ENCODE data around the gene TSPAN8. TPM values are rescaled to one million over a fixed set of nuclear protein-coding genes. Genes with fewer than 3 reads are reported as not detected.
A peak's percentile ranks its signal among the peaks of the same experiment; 100 is the strongest.

Gene TSPAN8
- polyA plus RNA-seq (2013) = 0.15 and 0.32 TPM in 2 replicates

- Histone ChIP-seq H3K4me2 (ENCODE audit: low read length) (no peak within 1 kb of the TSS), H3K27ac (ENCODE audit: low read depth, low read length) (no peak within 1 kb of the TSS), H2AFZ (ENCODE audit: insufficient read depth, low read length, poor library complexity) (no peak within 1 kb of the TSS), H2BK5ac (ENCODE audit: low read depth, low read length, poor library complexity) (no peak within 1 kb of the TSS), H2BK12ac (ENCODE audit: low read length) (no peak within 1 kb of the TSS), H3K79me1 (ENCODE audit: low read length) (no peaks in the 10 kb centered on the region), H3K14ac (ENCODE audit: low read length) (no peak within 1 kb of the TSS), H2BK120ac (ENCODE audit: insufficient read depth, low read length, poor library complexity) (no peak within 1 kb of the TSS), H3K18ac (ENCODE audit: low read length) (no peak within 1 kb of the TSS), H3K9me3 (ENCODE audit: insufficient read depth, low read depth, low read length) (no peaks in the 10 kb centered on the region), H3K27me3 (ENCODE audit: insufficient read depth, low read length) (no peaks in the 10 kb centered on the region), H3K9ac (ENCODE audit: low read length) (no peak within 1 kb of the TSS), H4K12ac (ENCODE audit: low read depth, low read length) (no peak within 1 kb of the TSS), H4K8ac (ENCODE audit: low read depth, low read length) (no peak within 1 kb of the TSS), H4K91ac (ENCODE audit: low read depth, low read length) (no peak within 1 kb of the TSS), H2AK5ac (ENCODE audit: low read length) (no peak within 1 kb of the TSS), H3K4me3 (ENCODE audit: low read depth, low read length) (no peak within 1 kb of the TSS), H3K4me1 (ENCODE audit: control insufficient read depth in 1 of 2, insufficient read depth in 2 of 2, low read length in 2 of 2) (no peaks in the 10 kb centered on the region), H3K36me3 (ENCODE audit: control insufficient read depth in 1 of 2, insufficient read depth in 2 of 2, low read length in 2 of 2) (no peaks in the 10 kb centered on the region), H3K79me2 (ENCODE audit: control insufficient read depth, insufficient read depth, low read length, poor library complexity) (no peaks in the 10 kb centered on the region), H3K4ac (ENCODE audit: low read depth, low read length) (no peak within 1 kb of the TSS), H3K23ac (ENCODE audit: low read length) (no peak within 1 kb of the TSS)
- no CpG with 5 or more reads among the region's 7 CpGs for WGBS (ENCODE audit: extremely low coverage, insufficient coverage, insufficient read length)
- DNase-seq = no peak
Measured at GRCh38 chr12:71157601-71158233, at the start of gene TSPAN8. TSS of gene TSPAN8 (minus strand) at chr12:71157999. CDS start at chr12:71157678, 321 bp downstream.

GRCh38 chr12:71201136-71201679, 43.4 kb upstream of the TSPAN8 start:
- Histone ChIP-seq H3K36me3 (ENCODE audit: control insufficient read depth in 1 of 2, insufficient read depth in 2 of 2, low read length in 2 of 2) (no peaks in the 10 kb centered on the region), H3K79me2 (ENCODE audit: control insufficient read depth, insufficient read depth, low read length, poor library complexity) (no peaks in the 10 kb centered on the region), H3K27me3 (ENCODE audit: insufficient read depth, low read length) (no peaks in the 10 kb centered on the region), H3K4me1 (ENCODE audit: control insufficient read depth in 1 of 2, insufficient read depth in 2 of 2, low read length in 2 of 2) (no peaks in the 10 kb centered on the region), H4K8ac (ENCODE audit: low read depth, low read length) (no peak overlapping the region), H3K4me2 (ENCODE audit: low read length) (no peak overlapping the region), H3K27ac (ENCODE audit: low read depth, low read length) (no peak overlapping the region), H2BK12ac (ENCODE audit: low read length) (no peak overlapping the region), H3K23ac (ENCODE audit: low read length) (no peak overlapping the region), H2AK5ac (ENCODE audit: low read length) (no peak overlapping the region), H3K18ac (ENCODE audit: low read length) (no peak overlapping the region), H4K91ac (ENCODE audit: low read depth, low read length) (no peak overlapping the region), H3K79me1 (ENCODE audit: low read length) (no peaks in the 10 kb centered on the region), H2BK120ac (ENCODE audit: insufficient read depth, low read length, poor library complexity) (no peak overlapping the region), H3K9me3 (ENCODE audit: insufficient read depth, low read depth, low read length) (peaks cover 3% of the 10 kb centered on the region), H3K4ac (ENCODE audit: low read depth, low read length) (no peak overlapping the region), H3K14ac (ENCODE audit: low read length) (no peak overlapping the region), H3K4me3 (ENCODE audit: low read depth, low read length) (no peak overlapping the region), H2BK5ac (ENCODE audit: low read depth, low read length, poor library complexity) (no peak overlapping the region), H3K9ac (ENCODE audit: low read length) (no peak overlapping the region), H2AFZ (ENCODE audit: insufficient read depth, low read length, poor library complexity) (no peak overlapping the region), H4K12ac (ENCODE audit: low read depth, low read length) (no peak overlapping the region)
- WGBS (ENCODE audit: extremely low coverage, insufficient coverage, insufficient read length) = no CpG with 5 or more reads among the region's 1 CpG
- no peak for DNase-seq

GRCh38 chr12:71200706-71201105, 42.9 kb upstream of the TSPAN8 start:
- H3K18ac ChIP-seq (ENCODE audit: low read length) = no peak overlapping the region
- no peak overlapping the region for H3K27ac ChIP-seq (ENCODE audit: low read depth, low read length)
- H3K23ac ChIP-seq (ENCODE audit: low read length) = no peak overlapping the region
- no peak overlapping the region for H3K9ac ChIP-seq (ENCODE audit: low read length)
- H3K4me3 ChIP-seq (ENCODE audit: low read depth, low read length) = no peak overlapping the region
- DNase-seq = no peak
- H3K14ac ChIP-seq (ENCODE audit: low read length) = no peak overlapping the region
- no peak overlapping the region for H2BK120ac ChIP-seq (ENCODE audit: insufficient read depth, low read length, poor library complexity)
- H3K79me2 ChIP-seq (ENCODE audit: control insufficient read depth, insufficient read depth, low read length, poor library complexity) = no peaks in the 10 kb centered on the region
- no peak overlapping the region for H2AK5ac ChIP-seq (ENCODE audit: low read length)
- H2BK5ac ChIP-seq (ENCODE audit: low read depth, low read length, poor library complexity) = no peak overlapping the region
- H3K27me3 ChIP-seq (ENCODE audit: insufficient read depth, low read length) = no peaks in the 10 kb centered on the region
- H3K9me3 ChIP-seq (ENCODE audit: insufficient read depth, low read depth, low read length) = peaks cover 3% of the 10 kb centered on the region
- no peak overlapping the region for H3K4me2 ChIP-seq (ENCODE audit: low read length)
- no peak overlapping the region for H2BK12ac ChIP-seq (ENCODE audit: low read length)
- no peak overlapping the region for H2AFZ ChIP-seq (ENCODE audit: insufficient read depth, low read length, poor library complexity)
- WGBS (ENCODE audit: extremely low coverage, insufficient coverage, insufficient read length) = no CpG with 5 or more reads among the region's 2 CpGs
- no peaks in the 10 kb centered on the region for H3K79me1 ChIP-seq (ENCODE audit: low read length)
- no peak overlapping the region for H4K8ac ChIP-seq (ENCODE audit: low read depth, low read length)
- no peak overlapping the region for H4K12ac ChIP-seq (ENCODE audit: low read depth, low read length)
- peaks cover 0 to under 1% of the 10 kb centered on the region in 2 experiments for H3K4me1 ChIP-seq (ENCODE audit: control insufficient read depth in 1 of 2, insufficient read depth in 2 of 2, low read length in 2 of 2)
- no peak overlapping the region for H4K91ac ChIP-seq (ENCODE audit: low read depth, low read length)
- H3K36me3 ChIP-seq (ENCODE audit: control insufficient read depth in 1 of 2, insufficient read depth in 2 of 2, low read length in 2 of 2) = no peaks in the 10 kb centered on the region
- no peak overlapping the region for H3K4ac ChIP-seq (ENCODE audit: low read depth, low read length)

DNA sequence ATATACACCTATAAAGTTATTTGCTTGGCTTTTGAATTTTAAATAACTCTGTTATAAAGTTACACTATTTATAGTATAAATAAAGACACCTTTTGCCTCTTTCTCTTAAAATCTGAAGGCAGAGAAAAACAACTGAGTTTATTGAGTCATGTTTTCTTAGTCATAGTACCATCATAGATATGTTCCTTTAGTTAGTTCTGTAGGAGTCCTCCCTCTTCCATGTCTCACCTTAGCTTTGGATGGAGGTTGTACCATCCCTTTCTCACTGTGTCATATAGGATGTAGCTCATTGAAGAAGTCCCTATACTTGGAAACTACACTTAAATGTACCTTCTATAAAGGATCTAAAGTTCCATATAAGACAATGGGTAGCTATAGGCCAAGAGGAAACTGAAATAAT, 39.7 kb upstream of the TSPAN8 start:
- Histone ChIP-seq H3K27ac (ENCODE audit: low read depth, low read length) (no peak overlapping the region), H4K91ac (ENCODE audit: low read depth, low read length) (no peak overlapping the region), H3K79me1 (ENCODE audit: low read length) (no peaks in the 10 kb centered on the region), H3K4me2 (ENCODE audit: low read length) (no peak overlapping the region), H3K36me3 (ENCODE audit: control insufficient read depth in 1 of 2, insufficient read depth in 2 of 2, low read length in 2 of 2) (no peaks in the 10 kb centered on the region), H2BK12ac (ENCODE audit: low read length) (no peak overlapping the region), H3K27me3 (ENCODE audit: insufficient read depth, low read length) (no peaks in the 10 kb centered on the region), H3K4me1 (ENCODE audit: control insufficient read depth in 1 of 2, insufficient read depth in 2 of 2, low read length in 2 of 2) (peaks cover 0 to 2% of the 10 kb centered on the region in 2 experiments), H2BK5ac (ENCODE audit: low read depth, low read length, poor library complexity) (no peak overlapping the region), H3K4ac (ENCODE audit: low read depth, low read length) (no peak overlapping the region), H2AFZ (ENCODE audit: insufficient read depth, low read length, poor library complexity) (no peak overlapping the region), H2BK120ac (ENCODE audit: insufficient read depth, low read length, poor library complexity) (no peak overlapping the region), H3K9ac (ENCODE audit: low read length) (no peak overlapping the region), H3K9me3 (ENCODE audit: insufficient read depth, low read depth, low read length) (peaks cover 1% of the 10 kb centered on the region), H4K8ac (ENCODE audit: low read depth, low read length) (no peak overlapping the region), H3K14ac (ENCODE audit: low read length) (no peak overlapping the region), H4K12ac (ENCODE audit: low read depth, low read length) (no peak overlapping the region), H3K23ac (ENCODE audit: low read length) (no peak overlapping the region), H3K18ac (ENCODE audit: low read length) (no peak overlapping the region), H3K4me3 (ENCODE audit: low read depth, low read length) (no peak overlapping the region), H3K79me2 (ENCODE audit: control insufficient read depth, insufficient read depth, low read length, poor library complexity) (no peaks in the 10 kb centered on the region), H2AK5ac (ENCODE audit: low read length) (no peak overlapping the region)
- DNase-seq = peak in 1 of 2 donors; percentile 12

Measured in trophoblast cell (in vitro differentiated cells and primary cell).